ENCODE measurements around the gene USP9X.
"Not testable (repeated sequence)": the region's sequence is repeated elsewhere in the genome, so short reads cannot be mapped to it uniquely, and the experiment has no call there.

USP9X gene

DNA sequence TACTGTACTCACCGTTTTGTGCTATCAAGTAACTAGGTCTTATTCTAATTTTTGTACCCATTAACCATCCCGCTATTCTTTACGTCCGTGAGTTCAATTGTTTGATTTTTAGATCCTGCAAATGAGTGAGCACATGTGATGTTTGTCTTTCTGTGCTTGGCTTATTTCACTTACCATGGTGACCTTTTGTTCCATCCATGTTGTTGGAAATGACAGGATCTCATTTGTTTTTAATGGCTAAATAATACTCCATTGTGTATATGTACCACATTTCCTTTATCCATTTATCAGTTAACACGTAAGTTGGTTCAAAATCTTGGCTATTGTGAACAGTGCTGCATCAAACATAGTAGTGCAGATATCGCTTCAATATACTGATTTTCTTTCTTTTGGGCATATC, 48.3 kb downstream of the USP9X start:
- no peak for DNase-seq

DNA sequence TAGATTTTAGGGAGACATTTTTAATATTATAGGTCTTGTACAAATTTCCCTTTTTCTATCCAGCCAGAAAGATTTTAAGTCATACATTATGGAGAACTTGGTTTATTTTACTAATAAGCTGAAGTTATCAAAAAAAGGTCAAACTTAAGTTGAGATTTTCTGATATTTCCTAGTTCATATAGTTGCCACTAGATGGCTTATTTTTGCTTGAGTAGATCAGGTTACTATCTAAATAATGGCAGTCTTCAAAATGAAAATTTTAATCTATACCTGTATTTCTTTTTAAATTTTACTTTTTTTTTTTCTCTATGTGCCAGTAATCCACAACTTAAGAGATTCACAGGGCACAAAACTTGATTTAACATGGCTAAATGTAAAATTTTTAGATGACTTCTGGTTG, 52.3 kb downstream of the USP9X start:
- no peak for DNase-seq

DNA sequence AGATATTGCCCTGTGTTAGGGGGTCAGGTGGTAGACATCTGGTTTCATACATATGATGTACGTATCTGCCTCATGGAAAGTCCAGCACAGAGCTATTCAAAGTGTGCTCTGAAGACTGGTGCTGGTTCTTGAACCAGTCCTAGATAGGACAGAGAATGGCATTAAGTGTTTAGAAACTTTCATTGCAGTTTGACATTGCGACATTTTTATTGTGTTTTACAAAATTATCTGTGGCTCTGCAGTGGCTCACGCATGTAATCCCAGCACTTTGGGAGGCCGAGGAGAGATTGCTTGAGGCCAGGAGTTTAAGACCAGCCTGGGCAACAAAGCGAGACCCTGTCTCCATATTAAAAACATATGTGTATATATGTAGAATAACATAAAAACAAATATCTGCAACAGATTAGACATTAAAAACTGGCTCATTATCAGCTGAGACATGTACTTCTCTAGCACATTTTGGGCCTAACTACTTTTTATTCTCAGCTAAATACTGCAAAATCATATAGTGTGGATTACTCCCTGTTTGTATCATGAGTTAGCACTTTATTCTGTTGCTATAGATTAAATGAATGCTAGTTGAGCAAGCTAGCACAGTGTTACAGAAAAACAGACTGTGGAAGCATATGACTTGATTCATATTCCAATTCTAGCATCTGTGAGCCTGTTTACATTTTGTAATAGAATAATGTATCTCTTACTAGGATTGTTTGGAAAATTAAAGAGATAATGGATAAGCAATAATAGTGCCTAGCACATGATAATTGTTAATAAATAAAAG, 57.1 kb downstream of the USP9X start:
- DNase-seq = no peak

DNA sequence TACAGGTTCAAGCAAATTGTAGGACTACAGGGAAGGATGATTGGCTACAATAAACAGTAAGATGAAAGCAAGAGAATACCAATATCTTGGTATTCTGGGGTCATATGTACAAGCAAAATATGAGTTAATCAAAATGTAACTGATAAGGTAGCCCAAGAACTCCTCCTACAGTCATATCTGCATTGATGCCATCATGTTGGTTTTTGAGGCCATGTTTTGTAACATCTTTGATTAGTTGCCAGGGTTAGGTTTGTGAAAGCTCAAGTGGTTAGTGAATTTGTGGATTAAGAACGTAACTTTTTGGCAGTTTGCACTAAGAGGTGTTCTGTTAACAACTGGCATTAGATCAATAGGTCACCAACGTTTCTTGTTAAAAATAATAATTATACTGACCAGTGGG, 59.6 kb downstream of the USP9X start:
- no peak for DNase-seq

DNA sequence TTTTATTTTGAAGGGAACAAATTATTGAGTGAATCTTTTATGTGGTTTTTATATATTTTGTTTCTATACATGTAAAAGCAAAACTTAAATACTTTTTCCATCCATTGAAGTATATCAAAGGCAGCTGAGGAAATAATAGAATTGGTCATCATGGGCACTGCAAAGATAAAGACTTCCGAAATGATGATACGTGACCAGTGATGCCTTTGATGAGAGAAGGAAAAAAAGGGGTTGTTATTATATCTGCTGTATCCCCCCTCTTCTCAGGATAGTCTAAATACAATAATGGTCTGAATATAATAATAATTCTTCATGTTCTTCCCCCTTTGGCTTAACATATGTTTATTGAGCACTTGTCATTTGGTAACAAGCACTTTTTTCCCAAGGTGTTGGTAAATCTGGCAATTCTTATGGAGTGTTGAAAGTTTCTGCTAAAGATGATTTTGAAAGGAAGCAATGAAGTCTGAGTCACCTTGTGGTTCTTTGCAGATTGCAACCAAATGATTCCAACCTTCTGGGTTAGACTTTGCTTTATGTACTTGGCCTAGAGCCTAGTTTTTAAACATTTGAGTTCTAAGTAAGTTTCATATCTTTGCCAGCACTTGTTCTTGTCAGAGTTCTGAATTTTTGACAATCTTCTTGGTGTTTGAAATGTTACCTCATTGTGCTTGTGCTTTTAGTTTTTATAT, 60.8 kb downstream of the USP9X start:
- no peak for DNase-seq

DNA sequence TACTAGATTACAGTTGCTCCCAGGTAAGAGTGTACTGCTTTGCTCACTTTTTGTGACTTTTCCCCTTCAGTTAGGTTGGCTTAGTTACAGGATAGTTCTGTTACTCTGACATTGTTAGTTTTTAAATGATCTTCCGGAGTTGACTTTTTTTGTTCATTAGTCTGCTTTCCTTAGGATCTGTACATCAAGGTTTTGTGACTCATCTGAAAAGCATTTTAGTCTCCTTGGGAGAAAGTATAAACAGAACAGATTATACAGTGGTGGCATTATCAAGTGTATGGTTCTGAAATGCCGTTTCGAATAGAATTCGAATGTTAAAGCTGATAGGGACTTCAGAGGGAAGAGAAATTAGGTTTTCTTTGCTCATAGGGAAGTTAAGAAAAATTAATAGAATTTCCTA, 63.3 kb downstream of the USP9X start:
- no peak for DNase-seq

DNA sequence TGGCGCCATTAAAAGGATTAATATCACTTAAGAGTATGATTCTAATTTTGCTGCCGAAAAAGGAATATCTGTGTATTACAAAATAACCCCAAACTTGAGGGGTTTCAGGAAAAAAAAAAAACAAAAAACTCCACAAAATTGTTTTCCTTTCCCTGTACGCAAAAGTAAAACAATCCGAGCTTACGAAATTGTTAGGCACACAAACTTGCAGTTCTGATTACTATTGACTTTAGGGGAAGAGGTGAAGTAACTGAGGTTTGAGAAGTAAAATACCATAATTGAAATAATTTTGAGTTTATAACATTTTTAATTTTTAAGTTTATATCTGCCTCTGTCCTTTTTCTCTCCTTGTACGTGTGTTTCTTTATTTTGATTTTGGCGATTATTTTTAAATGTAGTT, 64.8 kb downstream of the USP9X start:
- DNase-seq = no peak

DNA sequence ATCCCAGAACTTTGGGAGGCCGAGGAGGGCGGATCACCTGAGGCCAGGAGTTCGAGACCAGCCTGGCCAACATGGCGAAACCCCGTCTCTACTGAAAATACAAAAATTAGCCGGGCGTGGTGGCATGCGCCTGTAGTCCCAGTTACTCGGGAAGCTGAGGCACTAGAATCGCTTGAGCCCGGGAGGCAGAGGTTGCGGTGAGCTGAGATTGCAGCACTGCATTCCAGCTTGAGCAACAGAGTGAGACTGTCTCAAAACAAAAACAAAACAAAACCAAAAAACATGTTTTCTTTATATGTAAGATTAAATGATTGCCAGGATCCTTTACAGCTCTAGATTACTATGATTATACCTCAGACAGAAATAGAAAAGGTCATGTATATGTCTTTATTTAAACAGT, 66.5 kb downstream of the USP9X start:
- DNase-seq = not testable (repeated sequence)

DNA sequence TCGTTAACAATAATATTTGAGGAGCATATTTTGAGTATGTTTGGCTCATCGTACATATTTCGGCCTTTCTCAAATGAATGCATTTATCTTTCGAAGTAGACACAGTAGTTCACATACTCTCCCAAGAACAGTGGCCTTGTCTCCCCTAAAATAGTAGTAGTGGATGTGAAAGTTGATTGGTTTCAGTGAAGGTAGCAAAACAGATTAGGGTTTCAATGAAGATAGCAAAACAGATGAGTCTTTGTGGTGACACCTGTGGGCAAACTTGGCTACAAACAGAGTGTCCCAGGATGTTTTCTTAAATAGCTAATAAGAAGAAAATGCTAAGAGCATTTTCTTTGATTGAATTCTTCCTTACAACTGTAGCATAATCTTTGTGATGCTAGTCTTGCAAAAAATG, 67.0 kb downstream of the USP9X start:
- DNase-seq = no peak

DNA sequence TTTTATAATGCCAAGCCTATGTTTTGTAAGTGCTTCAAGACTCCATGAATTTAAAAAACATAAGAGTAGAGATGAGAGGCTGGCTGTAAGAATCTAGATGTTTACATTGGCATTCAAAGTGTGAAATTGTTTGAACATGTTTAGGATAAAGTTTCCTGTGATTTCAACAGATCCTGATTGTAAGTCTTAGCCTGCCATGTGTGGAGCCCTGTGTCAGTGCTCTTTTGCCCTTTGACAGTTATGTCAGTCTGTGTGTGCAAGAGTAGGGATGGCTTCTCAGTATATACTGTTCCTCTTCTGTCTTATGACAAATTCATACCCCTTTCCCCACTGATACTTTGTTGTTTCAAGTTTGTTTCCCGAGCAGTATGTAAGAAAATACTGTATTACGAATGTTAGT, 68.2 kb downstream of the USP9X start:
- no peak for DNase-seq

DNA sequence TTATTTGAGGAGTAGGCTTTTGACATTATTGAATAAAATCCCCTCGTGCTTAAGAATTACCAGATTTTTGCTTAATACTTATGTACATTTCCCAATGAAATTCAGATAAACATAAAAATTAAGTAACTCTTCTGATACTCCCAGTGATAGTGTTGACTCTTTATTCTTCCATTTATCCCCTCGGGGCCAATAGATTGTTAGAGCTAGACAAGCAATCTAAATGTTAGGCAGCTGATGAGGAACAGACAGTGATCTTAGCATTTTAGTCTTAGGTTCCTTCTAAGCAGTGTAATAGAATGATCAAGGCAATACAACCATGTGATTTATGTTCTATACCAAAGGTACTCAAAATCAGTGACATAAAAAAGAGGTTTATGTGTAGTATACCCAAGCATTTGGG, 68.7 kb downstream of the USP9X start:
- DNase-seq = no peak

DNA sequence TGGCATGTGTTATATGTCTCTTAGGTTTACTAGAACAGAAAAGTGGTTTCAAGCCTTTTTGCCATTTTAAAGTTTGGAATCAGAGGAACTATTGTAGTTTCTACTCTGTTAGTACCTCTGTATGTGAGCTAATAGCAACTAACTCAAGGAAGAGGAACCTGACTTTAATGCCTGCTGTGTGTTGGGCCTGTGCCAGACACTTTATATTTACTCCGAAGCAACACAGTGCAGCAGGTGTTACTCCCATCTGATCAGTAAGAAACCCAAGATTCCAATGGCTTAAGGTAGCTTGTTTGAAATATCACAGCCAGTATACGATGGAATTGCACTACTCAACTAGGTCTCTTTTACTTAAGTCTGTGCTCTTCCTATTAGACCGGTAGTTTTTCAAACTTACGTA, 79.2 kb downstream of the USP9X start:
- no peak for DNase-seq

DNA sequence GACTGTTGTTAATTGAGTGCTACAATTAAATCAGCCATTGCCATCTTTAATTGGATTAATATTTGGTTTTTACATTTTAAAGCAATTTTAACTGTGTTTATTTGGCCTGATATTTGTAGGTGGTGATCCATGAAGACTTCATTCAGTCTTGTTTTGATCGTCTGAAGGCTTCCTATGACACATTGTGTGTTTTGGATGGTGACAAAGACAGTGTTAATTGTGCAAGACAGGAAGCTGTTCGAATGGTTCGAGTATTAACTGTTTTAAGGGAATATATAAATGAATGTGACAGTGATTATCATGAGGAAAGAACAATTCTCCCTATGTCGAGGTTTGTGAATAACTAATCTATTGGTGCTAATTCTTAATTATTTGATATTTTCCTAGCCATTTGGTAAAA, 82.6 kb downstream of the USP9X start:
- DNase-seq = no peak

DNA sequence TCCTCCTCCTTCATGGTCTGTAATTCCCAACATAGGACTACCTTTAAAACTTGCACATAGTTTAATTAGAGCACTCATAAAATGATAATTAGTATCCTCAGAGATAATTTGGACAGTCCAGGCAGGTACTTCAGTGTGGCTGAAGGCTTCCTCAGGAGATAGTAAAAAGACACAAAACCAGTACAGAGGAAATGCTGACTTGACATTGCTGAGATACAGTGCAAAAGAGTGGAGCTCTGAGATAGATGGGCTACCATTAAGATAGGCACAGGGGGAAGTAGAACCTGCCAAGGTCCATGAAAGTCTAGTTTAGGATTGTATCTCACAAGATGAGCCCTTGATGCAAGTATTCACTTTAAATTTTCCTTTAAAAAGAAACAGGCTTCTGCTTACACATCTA, 91.0 kb downstream of the USP9X start:
- DNase-seq = no peak

DNA sequence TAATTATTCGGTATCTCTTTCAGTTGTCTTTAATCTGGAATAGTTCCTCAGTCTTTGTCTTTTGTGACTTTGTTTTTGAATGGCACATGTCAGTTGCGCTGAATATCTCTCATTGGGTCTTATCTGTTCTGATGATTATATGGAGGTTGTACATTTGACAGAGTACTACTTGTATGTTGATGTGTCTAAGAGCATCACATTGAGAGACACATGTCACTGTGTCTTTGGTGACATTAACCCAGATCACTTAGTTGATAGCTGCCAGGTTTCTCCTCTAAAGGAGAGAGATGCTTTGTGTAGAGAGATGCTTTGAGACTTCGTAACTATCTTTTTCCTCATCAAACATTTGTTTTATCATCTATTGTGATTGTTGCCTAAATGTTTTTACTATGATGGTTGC, 92.1 kb downstream of the USP9X start:
- DNase-seq = no peak

DNA sequence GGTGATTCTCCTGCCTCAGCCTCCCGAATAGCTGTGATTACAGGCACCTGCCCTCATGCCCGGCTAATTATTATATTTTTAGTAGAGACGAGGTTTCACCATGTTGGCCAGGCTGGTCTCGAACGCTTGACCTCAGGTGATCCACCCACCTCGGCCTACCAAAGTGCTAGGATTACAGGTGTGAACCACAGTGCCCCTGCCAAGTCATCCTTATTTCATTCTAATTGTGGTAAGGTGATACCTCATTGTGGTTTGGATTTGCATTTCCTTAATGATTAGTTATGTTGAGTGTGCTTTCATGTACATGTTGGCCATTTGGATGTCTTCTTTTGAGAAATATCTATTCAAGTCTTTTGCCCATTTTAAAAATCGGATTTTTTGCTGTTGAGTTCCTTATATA, 93.0 kb downstream of the USP9X start:
- DNase-seq = peak; percentile 31

DNA sequence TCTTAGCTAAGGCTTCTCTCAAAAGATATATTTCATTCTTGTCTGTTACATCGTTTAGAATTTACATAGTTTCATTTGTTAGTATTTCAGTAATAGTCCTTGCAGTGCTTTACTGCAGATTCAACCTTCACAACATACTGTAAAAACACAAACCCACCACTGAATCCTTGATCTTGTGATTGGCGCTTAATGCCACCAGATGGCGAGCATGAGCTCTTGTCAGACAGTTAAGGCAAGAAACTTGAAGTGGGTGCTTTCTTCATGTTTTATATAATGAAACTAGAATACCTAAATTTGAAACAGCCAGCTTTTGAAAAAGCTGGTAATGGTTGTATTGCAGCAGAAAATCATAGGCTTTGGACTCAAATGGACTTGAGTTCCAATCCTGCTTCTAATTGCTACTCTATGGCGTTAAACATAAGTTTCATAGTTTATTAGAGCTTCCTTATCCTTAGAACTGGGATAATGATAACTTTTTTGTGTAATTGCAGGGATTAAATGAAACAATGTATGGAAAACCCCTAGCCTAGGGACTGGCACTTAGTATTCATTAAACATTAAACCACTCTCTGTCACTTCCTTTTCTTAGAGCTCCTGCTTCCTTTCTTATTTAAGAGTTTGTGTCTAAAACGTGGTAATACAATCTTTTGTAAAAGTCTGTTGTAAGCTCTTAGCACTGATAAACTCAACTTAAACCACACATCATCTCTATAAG, 95.1 kb downstream of the USP9X start:
- peak; percentile 63 for DNase-seq

DNA sequence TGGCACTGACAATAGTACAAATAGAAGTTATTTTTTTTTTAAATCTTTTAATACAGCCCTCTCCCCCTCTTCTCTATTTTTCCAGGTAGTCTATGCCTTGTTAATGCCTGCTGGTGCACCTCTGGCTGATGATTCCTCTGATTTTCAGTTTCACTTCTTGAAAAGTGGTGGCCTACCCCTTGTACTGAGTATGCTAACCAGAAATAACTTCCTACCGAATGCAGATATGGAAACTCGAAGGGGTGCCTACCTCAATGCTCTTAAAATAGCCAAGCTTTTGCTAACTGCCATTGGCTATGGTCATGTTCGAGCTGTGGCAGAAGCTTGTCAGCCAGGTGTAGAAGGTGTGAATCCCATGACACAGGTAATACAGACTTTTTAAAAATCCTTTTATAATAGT, 99.1 kb downstream of the USP9X start:
- DNase-seq = no peak

DNA sequence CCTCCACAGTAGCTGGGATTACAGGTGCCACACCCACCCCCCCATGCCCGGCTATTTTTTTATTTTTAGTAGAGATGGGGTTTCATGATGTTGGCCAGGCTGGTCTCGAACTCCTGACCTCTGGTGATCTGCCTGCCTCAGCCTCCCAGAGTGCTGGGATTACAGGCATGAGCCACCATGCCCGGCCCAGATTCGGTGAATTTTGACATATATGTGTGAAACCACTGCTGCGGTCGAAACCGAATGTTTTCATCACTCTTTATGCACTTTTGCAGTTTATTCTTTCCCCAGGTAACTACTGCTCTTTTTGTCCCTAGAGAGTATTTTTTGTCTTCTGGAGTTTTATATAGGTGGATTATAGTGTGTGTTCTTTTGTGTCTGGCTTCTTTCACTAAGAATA, 101.7 kb downstream of the USP9X start:
- not testable (repeated sequence) for DNase-seq

DNA sequence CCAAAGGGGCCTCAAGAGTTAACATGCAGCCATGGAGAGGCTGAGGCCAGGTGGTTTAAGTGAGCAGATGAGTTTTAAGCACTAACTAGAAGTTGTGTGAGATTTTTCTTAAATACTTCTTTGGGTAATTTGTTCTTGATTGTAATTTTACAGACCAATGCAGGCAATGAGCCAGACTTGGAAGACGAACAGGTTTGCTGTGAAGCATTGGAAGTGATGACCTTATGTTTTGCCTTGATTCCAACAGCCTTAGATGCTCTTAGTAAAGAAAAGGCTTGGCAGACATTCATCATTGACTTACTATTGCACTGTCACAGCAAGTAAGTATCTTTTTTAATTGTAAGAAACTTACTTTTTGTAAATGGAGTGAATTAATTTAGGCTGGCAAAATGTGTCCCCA, 103.9 kb downstream of the USP9X start:
- no peak for DNase-seq

DNA sequence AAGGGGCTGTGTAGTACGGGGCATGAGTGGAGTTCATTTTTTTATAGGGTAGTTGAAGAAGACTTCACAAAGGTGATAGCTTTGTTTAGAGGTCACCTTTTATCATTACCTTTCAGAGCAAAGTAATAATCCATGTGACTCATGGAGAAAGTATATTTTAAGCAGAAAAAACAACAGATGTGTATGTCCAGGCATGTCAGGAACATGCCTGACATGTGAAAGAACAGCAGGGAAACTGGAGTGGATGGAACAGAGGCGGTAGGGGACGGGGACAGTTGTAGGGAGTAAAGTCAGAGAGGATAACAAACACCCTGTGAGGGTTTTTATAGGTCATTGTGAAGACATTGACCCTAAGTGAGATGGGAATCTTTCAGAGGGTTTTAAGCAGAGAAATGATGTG, 107.6 kb downstream of the USP9X start:
- DNase-seq = no peak

DNA sequence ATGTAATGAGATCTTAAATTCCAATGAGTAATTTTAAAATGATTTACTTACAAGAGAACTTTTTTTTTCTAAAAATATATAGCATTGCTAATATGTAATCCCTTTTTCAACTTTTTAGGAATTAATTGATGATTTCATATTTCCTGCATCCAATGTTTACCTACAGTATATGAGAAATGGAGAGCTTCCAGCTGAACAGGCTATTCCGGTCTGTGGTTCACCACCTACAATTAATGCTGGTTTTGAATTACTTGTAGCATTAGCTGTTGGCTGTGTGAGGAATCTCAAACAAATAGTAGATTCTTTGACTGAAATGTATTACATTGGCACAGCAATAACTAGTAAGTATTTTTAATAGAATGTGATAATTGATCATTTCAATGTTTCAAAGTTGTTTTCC, 113.2 kb downstream of the USP9X start:
- DNase-seq = no peak

DNA sequence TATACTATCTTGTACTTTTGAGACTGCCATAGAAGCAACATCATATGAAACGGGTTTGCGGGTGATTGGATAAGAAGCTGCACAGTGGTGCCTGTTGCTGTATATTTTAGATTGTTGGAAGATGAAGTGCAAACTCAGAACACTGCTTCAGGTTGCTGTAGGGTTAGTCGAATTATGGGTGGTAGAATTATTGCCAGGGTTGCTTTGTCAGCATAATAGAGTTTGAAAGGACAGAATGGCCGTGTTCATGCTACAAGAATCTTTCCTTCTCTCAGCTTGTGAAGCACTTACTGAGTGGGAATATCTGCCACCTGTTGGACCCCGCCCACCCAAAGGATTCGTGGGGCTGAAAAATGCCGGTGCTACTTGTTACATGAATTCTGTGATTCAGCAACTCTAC, 115.5 kb downstream of the USP9X start:
- DNase-seq = no peak

DNA sequence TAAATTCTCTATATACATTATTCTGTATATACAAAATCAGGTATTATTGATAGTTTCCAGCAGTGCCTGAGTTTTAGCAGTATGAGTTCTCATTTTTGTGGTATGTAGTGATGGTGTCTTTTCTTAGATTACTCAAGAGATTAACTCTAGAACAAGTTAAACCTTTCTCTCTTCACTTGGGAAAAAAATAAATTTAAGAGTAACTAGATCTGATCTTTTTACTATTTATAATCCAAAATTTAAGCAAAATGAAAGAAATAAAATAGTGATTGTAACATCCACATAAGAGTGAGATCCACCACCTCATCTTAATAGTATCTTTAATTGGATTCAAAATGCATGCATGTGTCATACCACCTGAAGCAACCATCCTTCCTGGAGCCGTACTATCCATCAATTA, 124.6 kb downstream of the USP9X start:
- no peak for DNase-seq

Data from CD4-positive, alpha-beta T cell treated with Interleukin-17A for 1 hour (primary cell).